NCI-H1092 (cell line): ENCODE measurements around the gene EFNA2.

Experiments
- DNase-seq: peaks from one replicate; lab custom pipeline; 2025; lab: John Stamatoyannopoulos, UW

The EFNA2 gene

GRCh38 chr19:1249298-1249989 lies 36.2 kb upstream of the EFNA2 start:
- DNase-seq = peak; percentile 94

DNA sequence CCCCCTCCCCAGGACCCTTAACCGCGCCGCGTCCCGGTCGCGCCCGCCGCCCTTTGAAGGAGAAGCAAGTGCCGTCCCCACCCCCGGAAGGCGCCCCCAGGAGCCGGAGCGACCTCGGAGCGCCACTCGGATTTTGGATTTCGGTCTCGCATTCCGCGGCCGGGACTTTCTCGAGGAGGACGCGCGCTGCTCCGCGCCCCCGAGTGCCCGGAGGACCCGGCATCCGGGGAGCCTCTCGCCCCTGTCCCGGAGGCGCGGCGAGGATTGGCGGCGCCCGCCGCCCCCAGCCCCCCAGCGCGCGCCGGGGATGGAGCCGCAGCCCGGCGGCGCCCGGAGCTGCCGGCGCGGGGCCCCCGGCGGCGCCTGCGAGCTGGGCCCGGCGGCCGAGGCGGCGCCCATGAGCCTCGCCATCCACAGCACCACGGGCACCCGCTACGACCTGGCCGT lies 35.7 kb upstream of the EFNA2 start:
- no peak for DNase-seq

- DNase-seq = peak; percentile 72
Measured at GRCh38 chr19:1250437-1251260, 35.0 kb upstream of the EFNA2 start.

DNA sequence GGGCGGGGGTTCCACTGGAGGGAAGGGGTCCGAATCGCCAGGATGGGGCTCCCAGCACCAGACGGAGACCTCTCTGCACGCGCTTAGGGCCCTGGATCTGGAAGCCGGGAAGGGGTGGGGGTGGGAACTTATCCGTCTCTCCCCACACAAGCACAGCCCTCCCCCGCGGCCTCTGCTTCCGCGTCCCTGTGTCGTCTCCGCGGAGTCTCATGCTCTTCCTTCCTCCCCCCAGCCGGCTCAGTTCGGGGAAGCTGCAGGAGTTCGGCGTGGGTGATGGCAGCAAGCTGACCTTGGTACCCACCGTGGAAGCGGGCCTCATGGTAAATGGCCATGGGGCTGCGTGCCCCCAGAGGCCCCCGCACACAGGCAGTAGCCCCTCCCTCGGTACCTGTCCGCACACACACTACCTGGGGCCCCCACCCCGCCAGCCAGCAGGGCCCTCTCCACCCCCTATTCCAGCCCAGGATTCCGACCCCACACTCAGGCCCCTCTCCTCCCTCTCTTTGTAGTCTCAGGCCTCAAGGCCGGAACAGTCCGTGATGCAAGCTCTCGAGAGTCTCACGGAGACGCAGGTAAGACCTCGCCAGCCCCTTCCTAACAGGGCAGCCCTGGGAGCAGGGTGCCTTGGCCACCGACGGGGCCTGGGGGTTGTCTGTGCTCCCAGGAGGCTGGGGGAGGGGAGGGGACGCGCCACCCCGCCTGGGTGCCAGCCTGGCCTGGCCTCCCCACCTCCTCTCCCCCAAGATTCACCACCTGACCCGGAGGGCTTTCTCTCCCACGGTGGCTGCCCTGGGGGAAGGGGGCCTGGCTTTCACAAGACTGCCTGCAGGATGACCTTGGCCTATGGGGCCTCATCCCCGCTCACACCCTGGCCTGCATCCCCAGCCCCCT lies 34.1 kb upstream of the EFNA2 start:
- DNase-seq = no peak

- no peak for DNase-seq
Measured at GRCh38 chr19:1252221-1252820, 33.4 kb upstream of the EFNA2 start.

DNA sequence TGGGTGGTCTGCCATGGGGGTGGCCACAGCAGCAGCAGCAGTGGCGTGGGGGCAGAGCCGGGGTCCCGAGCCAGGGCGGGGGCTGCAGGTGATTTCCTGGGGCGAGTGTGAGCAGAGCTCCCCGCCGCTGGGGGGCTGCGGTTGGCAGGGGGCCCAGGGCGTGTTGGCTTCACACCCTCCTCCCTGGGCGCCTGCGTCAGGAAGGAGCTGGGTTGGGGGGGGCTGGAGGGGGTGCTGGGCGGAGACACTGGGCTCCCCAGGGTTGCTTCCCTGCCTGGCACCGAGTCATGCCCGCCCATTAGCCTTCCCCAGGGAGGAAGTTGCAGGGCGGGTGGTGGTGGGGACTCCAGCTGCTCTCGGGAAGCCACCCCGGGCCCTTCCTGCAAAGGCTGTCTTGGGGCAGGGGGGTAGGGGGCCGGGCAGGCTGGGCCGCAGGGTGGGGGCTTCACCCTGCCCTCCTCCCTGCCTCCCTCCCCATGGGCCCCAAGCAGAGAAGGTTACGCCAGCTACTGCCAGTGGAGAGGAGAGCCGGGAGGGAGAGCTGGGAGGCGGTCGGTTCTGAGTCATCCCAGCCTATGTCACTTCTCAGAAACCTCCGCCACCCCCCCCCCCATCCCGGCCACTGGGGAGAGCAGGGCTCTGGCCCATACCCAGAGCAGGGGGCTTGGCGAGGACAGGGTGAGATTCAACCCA lies 32.7 kb upstream of the EFNA2 start:
- peak; percentile 50 for DNase-seq

- no peak for DNase-seq
Measured at GRCh38 chr19:1253514-1254080, 32.1 kb upstream of the EFNA2 start.

DNA sequence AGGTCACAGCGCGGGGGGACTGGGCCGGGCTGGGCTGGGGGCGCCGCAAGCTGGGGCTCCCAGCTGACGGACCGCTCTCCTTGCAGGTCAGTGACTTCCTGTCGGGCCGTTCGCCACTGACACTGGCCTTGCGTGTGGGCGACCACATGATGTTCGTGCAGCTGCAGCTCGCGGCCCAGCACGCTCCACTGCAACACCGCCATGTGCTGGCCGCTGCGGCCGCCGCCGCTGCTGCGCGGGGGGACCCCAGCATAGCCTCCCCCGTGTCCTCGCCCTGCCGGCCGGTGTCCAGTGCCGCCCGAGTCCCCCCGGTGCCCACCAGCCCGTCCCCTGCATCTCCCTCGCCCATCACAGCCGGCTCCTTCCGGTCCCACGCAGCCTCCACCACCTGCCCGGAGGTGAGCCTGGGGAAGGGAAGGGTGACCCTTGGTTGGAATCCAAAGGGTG lies 31.6 kb upstream of the EFNA2 start:
- DNase-seq = no peak

DNA sequence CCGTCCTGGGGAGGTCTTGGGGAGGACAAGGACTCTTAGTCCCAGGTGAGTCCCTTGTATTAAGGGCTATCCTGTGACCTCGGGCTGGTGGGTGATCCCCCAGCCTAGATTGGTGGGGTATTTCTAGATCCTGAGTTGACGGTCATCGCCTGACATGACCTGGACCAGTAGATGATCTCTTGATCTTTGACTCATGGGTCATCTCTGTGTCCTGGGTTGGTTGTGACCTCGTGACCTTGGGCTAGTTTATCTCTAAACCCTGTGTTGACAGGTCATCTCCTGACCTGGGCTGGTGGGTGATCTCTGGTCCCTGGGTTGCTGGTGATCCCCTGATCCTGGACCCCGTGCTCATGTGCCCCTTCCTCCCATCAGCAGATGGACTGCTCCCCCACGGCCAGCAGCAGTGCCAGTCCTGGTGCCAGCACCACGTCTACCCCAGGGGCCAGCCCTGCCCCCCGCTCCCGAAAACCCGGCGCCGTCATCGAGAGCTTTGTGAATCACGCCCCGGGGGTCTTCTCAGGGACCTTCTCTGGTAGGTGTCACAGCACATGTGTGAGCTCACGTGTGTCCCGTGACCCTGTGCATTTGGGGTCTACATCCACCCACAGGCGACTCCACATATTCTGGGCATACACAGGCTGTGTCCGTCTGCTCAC lies 31.0 kb upstream of the EFNA2 start:
- DNase-seq = no peak

- DNase-seq = no peak
Measured at GRCh38 chr19:1255186-1256161, 30.2 kb upstream of the EFNA2 start.

GRCh38 chr19:1256646-1257474 lies 28.8 kb upstream of the EFNA2 start:
- no peak for DNase-seq

GRCh38 chr19:1257475-1258162 lies 28.1 kb upstream of the EFNA2 start:
- no peak for DNase-seq

- DNase-seq = no peak
Measured at GRCh38 chr19:1258163-1258492, 27.5 kb upstream of the EFNA2 start.

DNA sequence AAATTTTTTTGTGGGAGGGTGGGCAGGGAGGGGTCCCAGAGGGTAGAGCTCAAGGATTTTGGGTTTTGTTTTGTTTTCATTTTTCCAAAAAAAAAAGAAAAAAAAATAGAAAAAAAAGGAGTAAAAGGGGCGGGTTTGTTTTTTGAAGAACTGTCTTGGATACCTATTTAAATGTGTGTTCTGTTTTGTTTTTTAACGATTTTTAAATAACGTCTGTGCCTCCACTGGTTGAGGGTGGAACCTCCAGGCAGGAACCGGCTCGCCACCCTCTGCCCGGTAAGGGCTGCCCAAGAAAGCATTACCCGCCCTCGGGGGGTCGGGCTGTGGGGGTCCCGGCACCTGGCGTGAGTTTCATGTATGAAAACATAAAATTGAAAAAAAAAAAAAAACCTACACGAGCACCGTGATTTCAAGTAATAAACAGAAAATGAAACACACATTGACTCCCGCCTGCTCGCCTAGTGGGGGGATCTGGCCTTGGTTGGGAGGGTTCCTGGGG lies 26.9 kb upstream of the EFNA2 start:
- DNase-seq = no peak

DNA sequence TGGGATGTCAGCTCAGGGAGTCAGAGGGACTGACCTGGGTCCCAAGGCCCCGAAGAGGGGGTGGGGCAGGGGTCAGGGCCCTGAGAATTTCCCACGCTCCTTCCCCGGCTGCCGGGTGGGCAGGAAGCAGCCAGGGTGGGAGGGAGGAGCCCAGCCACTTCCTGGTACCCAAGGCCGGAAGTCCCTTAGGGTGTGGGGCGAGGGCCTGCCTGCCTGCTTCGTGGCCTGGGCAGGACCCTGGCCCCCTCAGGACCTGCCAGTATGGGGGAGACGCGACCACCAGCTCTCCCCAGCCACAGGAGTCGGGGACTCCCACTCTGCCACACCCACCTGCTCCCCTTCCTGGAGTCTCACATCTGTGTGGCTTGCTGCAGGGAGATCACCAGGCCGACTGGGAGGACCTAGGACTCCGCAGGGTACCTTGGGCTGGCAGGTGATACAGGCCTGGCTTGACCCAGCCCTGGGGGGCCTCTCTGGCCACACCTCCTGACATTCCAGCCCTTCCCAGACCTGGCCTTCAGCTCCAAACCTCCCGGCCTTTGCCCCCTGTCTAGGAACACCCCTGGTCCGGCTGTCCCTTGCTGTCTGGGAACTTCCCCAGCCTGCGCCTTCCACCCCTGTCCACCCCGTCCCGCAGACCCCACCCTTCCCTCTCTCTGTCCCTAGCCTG lies 26.3 kb upstream of the EFNA2 start:
- DNase-seq = no peak

GRCh38 chr19:1259876-1260748 lies 25.6 kb upstream of the EFNA2 start:
- DNase-seq = no peak
